ENCODE results near the gene PAM16.

The PAM16 gene

GRCh38 chr16:4370570-4371356 is 19.6 kb upstream of the PAM16 start:
- DNase-seq: no peak

GRCh38 chr16:4370151-4370550 is 19.0 kb upstream of the PAM16 start:
- no peak for DNase-seq

GRCh38 chr16:4369007-4369733 is 18.0 kb upstream of the PAM16 start:
- DNase-seq: no peak

GRCh38 chr16:4367393-4367856 is 16.3 kb upstream of the PAM16 start:
- no peak for DNase-seq

DNA sequence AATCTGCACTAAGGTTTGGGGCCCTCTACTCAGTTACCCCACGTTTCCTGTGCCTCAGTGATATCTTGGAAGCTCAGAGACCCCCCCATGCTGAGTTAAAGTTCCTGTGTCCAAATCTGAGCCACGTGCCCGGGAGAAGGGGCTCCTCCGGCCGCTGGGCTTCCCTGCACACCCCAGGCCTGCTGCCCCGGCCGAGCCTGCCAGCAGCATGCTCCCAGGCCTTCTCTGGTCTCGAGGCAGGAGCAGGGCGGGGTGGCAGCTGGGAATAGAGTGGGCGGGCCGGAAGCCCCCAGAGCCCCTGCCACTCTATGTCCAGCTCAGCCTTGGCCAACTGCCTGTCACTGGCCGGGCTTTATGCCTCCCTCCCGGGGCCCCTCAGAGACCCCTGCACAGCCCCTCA is 14.9 kb upstream of the PAM16 start:
- no peak for DNase-seq

- no peak for DNase-seq
Observed at GRCh38 chr16:4365615-4366014, 14.5 kb upstream of the PAM16 start.

- DNase-seq: no peak
Observed at GRCh38 chr16:4365014-4365406, 13.9 kb upstream of the PAM16 start.

DNA sequence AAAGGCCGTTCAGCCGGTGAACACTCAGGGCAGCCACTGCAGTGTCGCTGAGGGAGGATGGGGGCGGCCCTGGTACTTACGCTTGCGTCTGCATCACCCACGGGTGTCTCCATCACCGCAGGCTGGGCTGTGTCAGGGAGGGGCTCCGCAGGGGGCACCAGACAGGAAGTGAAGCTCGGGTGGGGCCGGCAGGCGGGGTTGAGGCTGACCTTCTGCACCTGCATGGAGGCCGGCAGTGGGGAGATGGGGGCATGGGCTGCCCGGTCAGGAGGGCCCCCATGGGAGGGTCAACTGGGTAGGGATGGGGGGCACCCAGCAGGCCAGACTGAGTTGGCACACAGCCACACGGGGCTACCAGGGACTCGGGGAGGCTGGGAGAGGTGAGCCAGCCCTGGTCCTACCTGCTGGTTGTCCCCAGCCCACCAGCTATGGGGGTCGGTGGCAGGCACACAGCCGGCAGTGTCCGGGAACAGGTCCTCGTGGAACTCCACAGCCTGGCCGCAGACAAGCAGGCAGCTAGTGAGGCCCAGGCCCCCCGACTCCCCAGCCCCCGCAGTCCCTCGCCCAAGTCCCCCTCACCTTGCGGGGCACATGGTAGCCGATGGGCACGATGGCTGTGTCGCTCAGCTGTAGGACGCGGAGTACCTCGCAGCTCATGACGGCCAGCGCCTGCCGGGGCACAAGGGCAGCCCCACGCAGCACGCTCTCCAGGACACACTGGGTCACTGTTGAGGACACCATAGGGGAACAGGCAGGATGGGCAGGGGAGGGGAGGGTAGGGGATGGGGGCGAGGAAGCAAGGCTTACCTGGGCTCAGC is 13.3 kb upstream of the PAM16 start:
- no peak for DNase-seq

GRCh38 chr16:4362476-4363135 is 11.5 kb upstream of the PAM16 start:
- no peak for DNase-seq

DNA sequence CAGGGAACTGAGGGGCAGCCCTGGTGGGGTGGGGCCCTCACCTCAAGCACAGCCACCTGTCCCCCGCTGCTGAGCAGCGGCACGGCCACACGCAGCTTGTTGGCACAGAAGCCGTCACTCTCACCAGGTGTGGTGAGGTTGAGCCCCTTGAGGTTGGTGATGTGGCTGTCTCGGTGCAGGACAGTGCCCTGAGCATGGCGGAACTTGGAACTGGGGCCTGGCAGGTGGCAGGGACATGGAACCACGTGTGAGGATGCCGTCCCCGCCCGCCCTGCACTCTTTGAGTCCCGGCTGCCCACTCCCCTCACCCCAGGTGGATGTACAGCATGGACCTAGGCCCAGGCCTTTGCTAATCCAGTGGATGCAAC is 10.8 kb upstream of the PAM16 start:
- DNase-seq: no peak

DNA sequence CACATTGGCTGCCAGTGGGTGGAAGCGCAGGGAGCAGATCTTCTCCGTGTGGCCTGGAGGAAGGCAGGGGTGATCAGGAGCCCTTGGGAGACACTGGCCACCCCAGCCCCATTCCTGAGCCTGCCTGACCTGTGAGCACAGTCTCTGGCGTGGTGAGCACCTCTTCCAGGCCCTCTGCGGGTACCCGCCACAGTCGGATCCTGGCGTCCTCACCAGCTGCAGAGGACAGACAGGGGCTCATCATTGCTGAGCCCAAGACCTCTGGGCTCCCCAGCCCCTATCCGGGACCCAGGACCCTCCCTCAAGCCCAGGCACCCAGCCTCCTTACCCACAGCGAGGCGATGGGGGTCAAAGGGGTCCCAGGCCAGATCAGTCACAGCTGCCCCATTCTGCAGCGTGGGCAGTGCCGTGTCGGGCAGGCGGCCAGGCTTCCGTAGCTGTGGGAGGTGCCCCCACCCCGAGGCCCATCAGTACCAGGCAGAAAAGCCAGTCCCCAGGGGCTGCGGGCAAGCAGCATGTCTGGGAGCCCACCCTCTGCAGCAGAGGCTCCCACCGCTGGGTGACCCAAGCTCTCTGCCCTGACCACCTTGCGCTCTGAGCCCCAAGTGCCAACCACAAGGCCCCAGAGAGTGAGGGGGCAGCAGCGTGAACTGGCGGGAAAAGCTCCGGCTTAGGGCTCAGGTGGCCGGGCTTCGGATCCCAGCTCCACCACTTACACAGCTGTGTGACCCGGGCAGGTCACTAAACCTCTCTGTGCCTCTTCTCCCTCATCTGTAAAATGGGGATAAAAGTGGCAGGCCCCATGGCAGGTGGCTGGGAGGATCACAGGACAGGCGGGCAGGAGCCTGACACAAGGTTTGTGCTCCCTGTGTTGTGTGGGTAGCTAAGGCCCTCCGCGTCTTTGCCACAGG is 10.2 kb upstream of the PAM16 start:
- no peak for DNase-seq

GRCh38 chr16:4360538-4361021 is 9.5 kb upstream of the PAM16 start:
- DNase-seq: no peak

DNA sequence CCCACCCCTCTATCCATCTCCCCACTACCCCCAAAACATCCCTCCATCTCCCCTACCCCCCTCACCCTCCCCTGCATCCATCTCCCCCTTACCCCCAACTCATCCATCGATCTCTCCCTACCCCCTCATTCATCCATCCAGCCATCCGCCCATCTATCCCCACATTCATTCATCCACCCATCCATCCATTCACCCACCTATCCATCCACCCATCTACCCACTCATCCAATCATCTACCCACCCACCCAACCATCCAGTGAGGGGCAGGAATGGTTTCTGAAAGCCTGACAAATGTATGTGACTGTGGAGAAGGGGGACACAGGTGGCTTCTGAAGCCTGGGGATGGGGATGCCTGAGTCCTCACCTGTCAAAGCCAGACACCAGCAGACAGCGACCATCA is 8.8 kb upstream of the PAM16 start:
- no peak for DNase-seq

DNA sequence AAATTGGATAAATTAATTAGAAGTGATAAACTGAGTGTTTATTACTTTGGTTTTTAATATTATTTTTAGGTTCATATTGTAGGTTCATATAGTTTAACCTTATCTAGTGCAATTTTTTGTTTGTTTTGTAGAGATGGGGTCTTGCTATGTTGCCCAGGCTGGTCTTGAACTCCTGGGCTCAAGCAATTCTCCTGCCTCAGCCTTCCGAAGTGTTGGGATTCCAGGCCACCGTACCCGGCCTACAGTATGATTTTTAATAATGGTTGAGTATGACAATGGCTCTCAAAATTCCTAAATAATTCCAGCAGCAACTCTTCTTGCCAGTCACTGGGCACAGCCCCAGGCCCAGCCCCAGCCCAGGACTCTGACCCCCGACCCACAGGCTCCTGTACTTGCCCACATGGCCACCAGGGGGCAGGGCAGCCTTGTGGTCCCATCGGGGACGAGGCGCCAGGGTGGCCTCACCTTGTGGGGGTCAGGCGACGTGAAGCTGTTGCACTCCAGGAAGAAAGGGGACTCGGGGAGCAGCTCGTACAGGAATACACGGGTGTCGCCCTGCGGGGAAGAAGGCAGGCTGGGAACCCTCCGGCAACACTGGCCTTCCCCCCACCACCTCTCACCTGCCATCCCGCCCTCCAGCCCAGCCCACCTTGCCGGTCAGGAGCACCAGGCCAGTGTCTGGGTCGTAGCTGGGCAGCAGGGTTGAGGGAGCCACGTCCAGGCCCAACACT is 7.9 kb upstream of the PAM16 start:
- DNase-seq: no peak

DNA sequence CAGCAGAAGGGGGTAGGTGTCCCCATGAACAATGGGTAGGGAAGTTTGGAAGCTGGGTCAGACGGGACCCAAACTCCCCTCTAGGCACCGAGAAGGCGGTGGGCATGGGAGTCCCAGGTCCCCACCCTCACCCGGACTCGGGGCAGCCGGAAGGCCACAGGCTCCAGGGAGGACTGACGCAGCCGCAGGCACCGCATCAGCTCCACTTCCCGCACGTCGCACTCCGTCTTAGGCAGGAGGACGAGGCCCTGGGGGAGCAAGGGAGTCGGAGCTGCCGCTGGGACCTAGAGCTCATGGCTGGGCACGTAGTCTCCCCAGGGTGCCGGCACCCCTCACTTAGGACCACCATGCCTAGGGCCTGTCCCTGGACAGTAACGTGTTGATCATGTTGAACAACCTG is 7.1 kb upstream of the PAM16 start:
- DNase-seq: no peak

DNA sequence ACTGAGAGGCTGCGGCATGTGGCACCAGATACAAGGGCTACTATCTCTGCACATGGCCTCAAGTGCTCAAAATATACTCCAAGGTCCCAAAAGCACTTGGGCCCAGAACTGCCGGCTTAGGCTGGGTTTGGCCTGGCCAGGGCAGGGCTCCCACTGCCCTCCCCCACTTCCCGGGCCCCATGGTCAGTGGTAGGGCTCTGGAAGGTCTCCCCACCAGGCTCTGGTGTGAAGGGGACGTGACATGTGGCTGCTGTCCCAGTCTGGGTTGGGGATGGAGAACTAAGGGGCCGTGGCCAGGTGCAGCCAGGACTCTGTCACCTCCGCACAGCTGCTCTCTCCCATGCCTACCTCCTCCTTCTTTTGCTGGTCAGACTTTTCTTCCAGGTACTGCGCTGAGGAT is 5.7 kb upstream of the PAM16 start:
- no peak for DNase-seq

DNA sequence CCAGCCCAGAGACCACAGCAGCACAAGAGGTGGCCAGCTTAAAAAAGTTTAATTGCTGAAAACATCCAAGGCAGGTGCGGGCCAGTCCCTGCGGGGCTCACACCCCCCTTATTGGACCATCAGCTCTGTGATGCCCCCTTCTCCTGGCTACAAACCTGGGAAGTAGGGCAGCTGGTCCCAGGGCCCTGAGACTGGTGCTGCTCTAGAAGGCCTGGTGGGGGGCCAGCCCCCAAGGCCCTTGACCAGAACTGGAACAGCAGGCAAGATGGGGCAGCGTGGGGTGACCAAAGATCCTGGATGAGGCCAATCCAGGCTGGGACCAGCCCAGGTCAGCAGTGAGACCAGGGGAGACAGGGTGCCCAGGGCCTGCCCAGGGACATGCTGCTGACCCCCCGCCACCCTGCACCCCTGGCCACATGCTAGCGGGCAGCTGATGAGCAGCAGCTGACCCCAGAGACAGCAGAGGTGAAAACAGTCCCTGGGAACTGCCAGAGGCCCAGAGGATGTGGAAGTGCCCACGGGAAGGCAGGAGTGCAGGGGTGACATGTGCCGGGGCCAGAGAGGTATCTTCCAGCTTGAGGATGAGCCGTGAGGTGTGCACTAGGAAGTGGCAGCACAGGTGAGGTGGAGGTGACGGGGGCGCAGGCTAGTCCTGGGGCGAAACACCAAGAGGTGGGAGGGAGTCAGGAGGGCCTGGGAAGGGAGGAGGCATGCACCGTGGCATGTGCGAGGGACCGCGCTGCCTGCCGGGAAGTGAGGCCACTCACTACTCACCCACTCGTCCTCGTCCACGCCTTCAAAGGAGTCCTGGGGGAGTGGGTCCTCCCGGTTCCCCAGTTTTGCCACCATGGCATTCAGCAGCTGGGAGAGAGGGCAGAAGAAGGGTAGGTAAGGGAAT is 3.6 kb upstream of the PAM16 start:
- no peak for DNase-seq

- DNase-seq: no peak
Observed at GRCh38 chr16:4353675-4354074, 2.6 kb upstream of the PAM16 start.

DNA sequence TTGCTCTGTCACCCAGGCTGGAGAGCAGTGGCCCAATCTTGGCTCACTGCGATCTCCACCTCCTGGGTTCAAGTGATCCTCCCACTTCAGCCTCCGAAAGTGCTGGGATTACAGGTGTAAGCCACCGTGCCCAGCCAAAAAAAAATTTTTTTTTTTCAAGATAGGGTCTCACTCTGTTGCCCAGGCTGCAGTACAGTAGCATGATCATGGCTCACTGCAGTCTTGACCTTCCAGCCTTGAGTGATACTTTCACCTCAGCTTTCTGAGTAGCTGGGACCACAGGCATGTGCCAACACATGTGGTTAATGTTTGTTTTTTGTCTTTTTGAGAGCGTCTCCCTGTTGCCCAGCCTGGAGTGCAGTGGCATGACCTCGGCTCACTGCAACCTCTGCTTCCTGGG is 1.7 kb upstream of the PAM16 start:
- no peak for DNase-seq

DNA sequence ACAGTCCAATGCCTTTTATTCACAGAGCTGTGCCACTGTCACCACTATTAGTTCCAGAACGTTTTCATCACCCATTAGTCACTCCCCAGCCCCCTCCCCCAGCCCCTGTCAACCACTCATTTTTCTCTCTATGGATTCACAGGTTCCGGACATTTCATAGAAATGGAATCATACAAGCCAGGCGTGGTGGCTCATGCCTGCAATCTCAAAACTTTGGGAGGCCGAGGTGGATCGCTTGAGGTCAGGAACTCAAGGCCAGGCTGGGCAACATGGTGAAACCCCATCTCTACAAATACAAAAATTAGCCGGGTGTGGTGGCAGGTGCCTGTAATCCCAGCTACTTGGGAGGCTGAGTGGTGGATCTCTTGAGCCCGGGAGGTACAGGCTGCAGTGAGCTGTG is 759 bp upstream of the PAM16 start:
- DNase-seq: no peak

All from NCI-H2029 (cell line).